HG02588 (cell line): ENCODE measurements around the gene HDAC10.

ENCODE experiments used
- ATAC-seq: cut with Tn5 transposase; IDR thresholded peaks from one replicate; pipeline ENCODE4 v1.9.1; 2021; ENCODE audit warnings: mild to moderate bottlenecking, moderate library complexity; ENCODE audit not compliant: unreplicated experiment

HDAC10 gene

GRCh38 chr22:50242406-50242949 lies 8.6 kb downstream of the HDAC10 start:
- no peak for ATAC-seq

GRCh38 chr22:50238755-50239154 lies 12.3 kb downstream of the HDAC10 start:
- ATAC-seq: no peak

GRCh38 chr22:50236731-50237409 lies 14.2 kb downstream of the HDAC10 start:
- no peak for ATAC-seq

- ATAC-seq: no peak
Observed at GRCh38 chr22:50233223-50233622, 17.8 kb downstream of the HDAC10 start.

GRCh38 chr22:50232481-50233151 lies 18.4 kb downstream of the HDAC10 start:
- ATAC-seq: no peak

- ATAC-seq: no peak
Observed at GRCh38 chr22:50229370-50229769, 21.7 kb downstream of the HDAC10 start.

GRCh38 chr22:50228366-50228765 lies 22.7 kb downstream of the HDAC10 start:
- no peak for ATAC-seq

GRCh38 chr22:50227579-50228215 lies 23.4 kb downstream of the HDAC10 start:
- ATAC-seq: no peak

- no peak for ATAC-seq
Observed at GRCh38 chr22:50226875-50227165, 24.2 kb downstream of the HDAC10 start.

- no peak for ATAC-seq
Observed at GRCh38 chr22:50226063-50226874, 24.8 kb downstream of the HDAC10 start.

- ATAC-seq: no peak
Observed at GRCh38 chr22:50225200-50225969, 25.7 kb downstream of the HDAC10 start.

- no peak for ATAC-seq
Observed at GRCh38 chr22:50224071-50224470, 27.0 kb downstream of the HDAC10 start.

GRCh38 chr22:50222508-50222907 lies 28.6 kb downstream of the HDAC10 start:
- no peak for ATAC-seq

GRCh38 chr22:50221410-50222300 lies 29.4 kb downstream of the HDAC10 start:
- ATAC-seq: no peak

- ATAC-seq: no peak
Observed at GRCh38 chr22:50220603-50221409, 30.3 kb downstream of the HDAC10 start.

GRCh38 chr22:50219800-50220602 lies 31.1 kb downstream of the HDAC10 start:
- no peak for ATAC-seq

- no peak for ATAC-seq
Observed at GRCh38 chr22:50218996-50219727, 31.9 kb downstream of the HDAC10 start.
